Measurements from ENCODE around the gene NXPH3. TPM values are rescaled to one million over a fixed set of nuclear protein-coding genes. Genes with fewer than 3 reads are reported as not detected.
A peak's percentile ranks its signal among the peaks of the same experiment; 100 is the strongest.
"Not testable (repeated sequence)": the region's sequence is repeated elsewhere in the genome, so short reads cannot be mapped to it uniquely, and the experiment has no call there.

Gene NXPH3
- total RNA-seq, 6 experiments from 2014 or later, result 0.09 to 0.43 (median 0.21) TPM; not detected in 1

DNA sequence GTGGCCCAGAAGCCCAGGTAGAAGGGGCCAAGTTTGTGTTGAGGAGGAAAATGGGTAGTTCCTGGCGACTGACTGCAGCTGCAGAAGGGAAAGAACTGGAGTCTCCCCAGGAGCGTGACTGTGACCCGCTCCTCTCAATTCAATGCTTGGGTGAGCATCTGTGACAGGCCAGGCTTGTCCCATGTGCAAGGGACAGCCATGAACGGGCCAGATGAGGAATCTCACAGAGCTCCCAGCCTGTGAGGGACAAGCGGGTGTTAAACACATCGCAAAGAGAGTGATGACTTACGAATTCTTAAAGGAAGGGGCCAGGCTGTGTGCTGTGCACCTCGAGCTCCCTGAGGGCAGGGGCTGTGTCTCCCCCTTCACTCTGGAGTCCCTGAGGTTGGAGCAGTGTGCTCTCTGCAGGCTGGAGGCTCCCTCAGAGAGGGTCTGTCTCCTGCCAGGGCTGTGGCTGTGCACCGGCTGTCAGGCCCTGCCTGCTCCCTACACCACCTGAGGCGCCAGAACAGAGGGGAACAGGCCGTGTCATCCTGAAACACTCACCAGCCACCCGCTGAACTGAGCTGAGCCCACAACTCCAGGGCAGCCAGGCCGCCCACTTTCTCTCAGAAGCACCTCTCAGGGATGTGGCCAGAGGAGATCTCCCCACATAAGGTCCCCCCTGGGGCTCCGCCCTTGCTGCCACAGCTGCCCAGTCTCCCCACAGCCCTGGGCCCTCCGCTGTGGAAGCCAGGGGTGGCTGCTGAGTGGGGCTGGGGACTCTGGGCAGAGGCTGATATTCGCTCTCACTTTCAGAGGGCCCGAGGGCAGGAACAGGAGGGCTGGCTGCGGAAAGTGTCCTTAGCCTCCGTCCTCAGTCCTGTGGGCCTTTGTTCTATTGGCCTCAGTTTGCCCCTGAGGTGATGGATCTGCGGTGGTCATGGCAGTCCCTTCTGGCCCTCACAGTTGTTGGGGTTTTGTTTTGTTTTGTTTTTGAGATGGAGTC, 25.7 kb upstream of the NXPH3 start:
- H3K27ac ChIP-seq, result no peak overlapping the region
- WGBS (ENCODE audit: insufficient coverage, low coverage, low lambda C conversion rate, missing lambda C conversion rate), result 95% methylated on average over 7 of the region's 20 CpGs
- intact Hi-C loops (cut with DNase I), result loop anchor here (5.0 to 10.0 kb wide), 4 partner anchors 48 to 245 kb away; no protein-coding TSS in a partner anchor
- TF ChIP-seq, protein P1, sequence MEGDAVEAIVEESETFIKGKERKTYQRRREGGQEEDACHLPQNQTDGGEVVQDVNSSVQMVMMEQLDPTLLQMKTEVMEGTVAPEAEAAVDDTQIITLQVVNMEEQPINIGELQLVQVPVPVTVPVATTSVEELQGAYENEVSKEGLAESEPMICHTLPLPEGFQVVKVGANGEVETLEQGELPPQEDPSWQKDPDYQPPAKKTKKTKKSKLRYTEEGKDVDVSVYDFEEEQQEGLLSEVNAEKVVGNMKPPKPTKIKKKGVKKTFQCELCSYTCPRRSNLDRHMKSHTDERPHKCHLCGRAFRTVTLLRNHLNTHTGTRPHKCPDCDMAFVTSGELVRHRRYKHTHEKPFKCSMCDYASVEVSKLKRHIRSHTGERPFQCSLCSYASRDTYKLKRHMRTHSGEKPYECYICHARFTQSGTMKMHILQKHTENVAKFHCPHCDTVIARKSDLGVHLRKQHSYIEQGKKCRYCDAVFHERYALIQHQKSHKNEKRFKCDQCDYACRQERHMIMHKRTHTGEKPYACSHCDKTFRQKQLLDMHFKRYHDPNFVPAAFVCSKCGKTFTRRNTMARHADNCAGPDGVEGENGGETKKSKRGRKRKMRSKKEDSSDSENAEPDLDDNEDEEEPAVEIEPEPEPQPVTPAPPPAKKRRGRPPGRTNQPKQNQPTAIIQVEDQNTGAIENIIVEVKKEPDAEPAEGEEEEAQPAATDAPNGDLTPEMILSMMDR (IDR thresholded peaks at IDR 0.05), result no peak
- TF ChIP-seq POLR2A (IDR thresholded peaks at IDR 0.05), result no peak
- ATAC-seq, result no peak
- peaks cover 0 to 16% (median 5%) of the 10 kb centered on the region in 4 donors for H3K4me1 ChIP-seq
- no peak overlapping the region for H3K4me3 ChIP-seq
- H3K36me3 ChIP-seq, result no peaks in the 10 kb centered on the region
- no peaks in the 10 kb centered on the region for H3K27me3 ChIP-seq
- no peak for DNase-seq
- H3K9me3 ChIP-seq, result no peaks in the 10 kb centered on the region

DNA sequence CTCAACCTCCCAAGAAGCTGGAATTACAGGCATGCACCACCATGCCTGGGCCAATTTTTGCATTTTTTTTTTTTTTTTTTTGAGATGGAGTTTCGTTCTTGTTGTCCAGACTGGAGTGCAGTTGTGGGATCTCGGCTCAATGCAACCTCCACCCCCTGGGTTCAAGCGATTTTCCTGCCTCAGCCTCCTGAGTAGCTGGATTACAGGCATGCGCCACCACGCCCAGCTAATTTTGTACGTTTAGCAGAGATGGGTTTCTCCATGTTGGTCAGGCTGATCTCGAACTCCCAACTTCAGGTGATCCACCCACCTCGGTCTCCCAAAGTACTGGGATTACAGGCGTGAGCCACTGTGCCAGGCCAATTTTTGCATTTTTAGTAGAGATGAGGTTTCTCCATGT, 24.9 kb upstream of the NXPH3 start:
- H3K27ac ChIP-seq, H3K4me3 ChIP-seq, H3K36me3 ChIP-seq, DNase-seq, H3K9me3 ChIP-seq, H3K27me3 ChIP-seq, ATAC-seq: not testable (repeated sequence)
- peaks cover 0 to 16% (median 5%) of the 10 kb centered on the region in 4 donors for H3K4me1 ChIP-seq
- intact Hi-C loops (cut with DNase I), result loop anchor here (5.0 to 10.0 kb wide), 4 partner anchors 48 to 246 kb away; no protein-coding TSS in a partner anchor
- 88% methylated on average over 8 of the region's 9 CpGs for WGBS (ENCODE audit: insufficient coverage, low coverage, low lambda C conversion rate, missing lambda C conversion rate)

DNA sequence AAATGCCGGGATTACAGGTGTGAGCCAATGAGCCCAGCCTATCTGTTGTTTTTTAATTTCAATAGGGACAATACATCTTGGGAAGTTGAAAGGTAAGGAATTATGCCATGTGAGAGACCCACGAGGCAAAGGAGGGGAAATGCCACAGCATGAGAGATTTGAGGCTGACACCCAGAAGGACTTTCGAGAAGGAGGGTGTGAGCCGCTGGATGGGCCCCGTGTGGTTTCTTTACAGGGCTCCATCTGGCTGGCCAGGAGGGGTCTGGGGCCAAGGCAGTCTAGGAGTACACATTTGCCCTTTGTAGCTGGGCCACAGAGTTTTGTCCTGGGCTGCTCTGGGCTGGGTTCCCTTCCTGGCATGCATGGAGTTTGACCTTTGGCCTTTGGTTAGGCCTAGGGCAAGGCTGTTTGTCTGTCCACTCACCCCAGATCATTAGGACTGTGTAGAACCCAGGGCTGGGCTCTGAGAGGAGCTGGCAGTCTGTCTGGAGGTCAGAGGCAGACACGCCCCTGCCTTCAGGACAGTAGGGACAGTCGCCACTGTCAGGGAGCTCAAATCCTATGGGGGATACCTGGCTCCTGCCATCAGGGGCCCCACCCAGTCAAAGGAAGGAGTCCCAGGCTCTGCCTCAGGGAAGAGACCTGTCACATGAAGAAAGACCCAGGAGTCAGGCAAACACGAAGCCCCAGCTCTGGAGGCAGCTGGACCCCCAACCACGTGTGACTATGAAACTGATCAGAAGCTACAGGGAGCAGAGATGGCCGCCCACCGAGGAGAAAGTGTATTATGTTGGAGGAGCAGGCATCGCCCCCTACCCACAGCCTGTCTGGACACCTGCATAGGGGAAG, 24.2 kb upstream of the NXPH3 start:
- H3K36me3 ChIP-seq, result no peaks in the 10 kb centered on the region
- H3K27ac ChIP-seq, result no peak overlapping the region
- no peak for TF ChIP-seq POLR2A (IDR thresholded peaks at IDR 0.05)
- TF ChIP-seq, protein P1 (IDR thresholded peaks at IDR 0.05), result no peak
- no peak overlapping the region for H3K4me3 ChIP-seq
- H3K4me1 ChIP-seq, result peaks cover 0 to 16% (median 8%) of the 10 kb centered on the region in 4 donors
- intact Hi-C loops (cut with DNase I), result loop anchor here (5.0 to 10.0 kb wide), 4 partner anchors 49 to 247 kb away; no protein-coding TSS in a partner anchor
- ATAC-seq (peak; percentile 64 to 85 (median 74)), DNase-seq (peak in 2 of 3 donors; percentile 74 to 82)
- no peaks in the 10 kb centered on the region for H3K9me3 ChIP-seq
- 70% methylated on average over 4 of the region's 12 CpGs for WGBS (ENCODE audit: insufficient coverage, low coverage, low lambda C conversion rate, missing lambda C conversion rate)
- H3K27me3 ChIP-seq, result no peaks in the 10 kb centered on the region

DNA sequence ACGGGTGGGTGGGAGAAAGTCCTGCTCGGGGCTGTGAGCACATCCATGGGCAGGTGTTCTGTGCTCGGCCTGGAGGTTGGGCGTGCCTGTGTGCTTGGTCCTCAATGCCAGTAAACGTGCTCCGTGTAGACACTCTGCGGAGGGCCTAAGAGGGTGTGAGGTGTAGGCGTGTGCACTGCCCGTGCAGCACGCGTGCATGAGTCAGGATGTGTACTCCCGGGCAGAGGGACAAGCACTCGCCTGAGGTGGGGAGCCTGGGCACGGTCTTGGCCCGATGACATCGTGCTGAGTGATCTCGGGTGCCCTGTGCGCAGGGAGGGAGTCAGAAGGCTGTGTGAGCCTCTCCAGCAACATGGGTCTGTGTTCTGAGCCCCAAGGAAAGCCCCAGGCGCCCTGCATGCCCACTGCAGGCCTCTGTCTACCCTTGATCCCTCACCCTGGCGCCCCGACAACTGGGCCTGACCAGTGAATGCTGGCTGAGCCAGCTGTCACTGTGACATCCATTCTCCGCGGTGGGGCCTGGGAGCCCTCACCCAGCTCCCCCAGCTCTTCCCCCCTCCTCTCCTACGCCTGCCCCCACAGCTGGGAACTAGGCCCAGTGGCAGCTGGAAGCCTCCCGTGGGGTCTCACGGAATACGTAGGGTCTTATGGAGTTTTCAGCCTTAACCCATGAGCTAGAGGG, 23.5 kb upstream of the NXPH3 start:
- Histone ChIP-seq H3K27me3 (no peaks in the 10 kb centered on the region), H3K36me3 (no peaks in the 10 kb centered on the region), H3K4me1 (peaks cover 0 to 16% (median 8%) of the 10 kb centered on the region in 4 donors), H3K9me3 (no peaks in the 10 kb centered on the region), H3K27ac (no peak overlapping the region), H3K4me3 (no peak overlapping the region)
- TF ChIP-seq POLR2A (IDR thresholded peaks at IDR 0.05), result no peak
- TF ChIP-seq, protein P1 (IDR thresholded peaks at IDR 0.05), result no peak
- no peak for ATAC-seq
- intact Hi-C loops (cut with DNase I), result loop anchor here (5.0 to 10.0 kb wide), 4 partner anchors 50 to 247 kb away; no protein-coding TSS in a partner anchor
- WGBS (ENCODE audit: insufficient coverage, low coverage, low lambda C conversion rate, missing lambda C conversion rate), result 85% methylated on average over 4 of the region's 27 CpGs
- peak in 1 of 3 donors; percentile 45 for DNase-seq
